ENCODE results near the gene DHRS1.

Gene DHRS1

GRCh38 chr14:24309538-24310264 is 10.1 kb upstream of the DHRS1 start, which contains the start of gene LTB4R2:
LTB4R2 (plus strand) TSS chr14:24310140; CDS start chr14:24310665, 525 bp downstream.
- no peak for DNase-seq (ENCODE audit: low read depth in 3 of 3)

- DNase-seq (ENCODE audit: low read depth in 3 of 3), result no peak
These were observed 9.0 kb upstream of the DHRS1 start for GRCh38 chr14:24308342-24309124.

- DNase-seq (ENCODE audit: low read depth in 3 of 3), result peak in 1 of 3 experiments; percentile 43
These were observed 8.2 kb upstream of the DHRS1 start, which contains the start of gene CIDEB for GRCh38 chr14:24307575-24308341. CIDEB (minus strand) TSS chr14:24307977; CDS start chr14:24307858, 119 bp downstream.

GRCh38 chr14:24307156-24307574 is 7.6 kb upstream of the DHRS1 start:
- DNase-seq (ENCODE audit: low read depth in 3 of 3), result no peak

- no peak for DNase-seq (ENCODE audit: low read depth in 3 of 3)
These were observed 4.4 kb upstream of the DHRS1 start for GRCh38 chr14:24304019-24304387.

- no peak for DNase-seq (ENCODE audit: low read depth in 3 of 3)
These were observed 873 bp upstream of the DHRS1 start for GRCh38 chr14:24300326-24300980.

GRCh38 chr14:24298892-24299254 is 707 bp downstream of the DHRS1 start:
- no peak for DNase-seq (ENCODE audit: low read depth in 3 of 3)

- DNase-seq (ENCODE audit: low read depth in 3 of 3), result no peak
These were observed 2.2 kb downstream of the DHRS1 start for GRCh38 chr14:24297190-24297964.

GRCh38 chr14:24296341-24297157 is 3.0 kb downstream of the DHRS1 start:
- peak; percentile 47 to 59 (median 56) for DNase-seq (ENCODE audit: low read depth in 3 of 3)

GRCh38 chr14:24293525-24293924 is 6.1 kb downstream of the DHRS1 start:
- DNase-seq (ENCODE audit: low read depth in 3 of 3), result no peak

- no peak for DNase-seq (ENCODE audit: low read depth in 3 of 3)
These were observed 7.3 kb downstream of the DHRS1 start for GRCh38 chr14:24292118-24292807.

- no peak for DNase-seq (ENCODE audit: low read depth in 3 of 3)
These were observed 8.0 kb downstream of the DHRS1 start for GRCh38 chr14:24291446-24292117.

GRCh38 chr14:24290746-24291145 is 8.8 kb downstream of the DHRS1 start:
- DNase-seq (ENCODE audit: low read depth in 3 of 3), result no peak

- DNase-seq (ENCODE audit: low read depth in 3 of 3), result no peak
These were observed 9.8 kb downstream of the DHRS1 start for GRCh38 chr14:24289649-24290280.

- DNase-seq (ENCODE audit: low read depth in 3 of 3), result no peak
These were observed 12.6 kb downstream of the DHRS1 start for GRCh38 chr14:24286996-24287395.

GRCh38 chr14:24285351-24285750 is 14.2 kb downstream of the DHRS1 start:
- no peak for DNase-seq (ENCODE audit: low read depth in 3 of 3)

- DNase-seq (ENCODE audit: low read depth in 3 of 3), result no peak
These were observed 15.0 kb downstream of the DHRS1 start for GRCh38 chr14:24284501-24285035.

GRCh38 chr14:24283796-24284460 is 15.7 kb downstream of the DHRS1 start:
- DNase-seq (ENCODE audit: low read depth in 3 of 3), result no peak

Data from stimulated activated CD4-positive, alpha-beta T cell treated with anti-CD3 and anti-CD28 coated beads, TNF-alpha, amount 100 ng/mL, for 4 hours (primary cell).